Esophagus muscularis mucosa (tissue), 4 donors: ENCODE data around the gene IMPACT. TPM values are rescaled to one million over a fixed set of nuclear protein-coding genes. Genes with fewer than 3 reads are reported as not detected.

Experiments used
- DNase-seq: peaks from one replicate; pipeline ENCODE4 v3.0.0-alpha.2; 2017; ENCODE audit errors: extremely low spot score
- H3K27ac ChIP-seq, 4 donors: fragments of 200-600 bp; sonication (generic); replicated peaks in 1 of 4; 1 replicate in 3 of 4; 2 replicates in 1 of 4; pipeline ENCODE4 v1.5.1; 2016 to 2019; ENCODE audit warnings: mild to moderate bottlenecking in 1 of 4
- H3K27me3 ChIP-seq, 4 donors: fragments of 200-600 bp; sonication (generic); one replicate each; pipeline versions ENCODE4 v1.5.1 to v1.6.0; 2016 to 2019
- H3K36me3 ChIP-seq, 4 donors: fragments of 200-600 bp; sonication (generic); one replicate each; pipeline ENCODE4 v1.5.1; 2016 to 2019
- H3K4me1 ChIP-seq, 4 donors: fragments of 200-600 bp; sonication (generic); one replicate each; pipeline ENCODE4 v1.5.1; 2016 to 2019
- H3K4me3 ChIP-seq, 4 donors: fragments of 200-600 bp; sonication (generic); 1 replicate in 2 of 4; 2 replicates in 2 of 4; pipeline ENCODE4 v1.5.1; 2016 to 2019; ENCODE audit warnings: mild to moderate bottlenecking in 4 of 4, moderate library complexity in 1 of 4
- H3K9me3 ChIP-seq, 4 donors: fragments of 200-600 bp; sonication (generic); 1 replicate in 3 of 4; 2 replicates in 1 of 4; pipeline ENCODE4 v1.5.1; 2016 to 2019
- EP300 ChIP-seq: sonication (generic); formaldehyde crosslinking; IDR thresholded peaks from one replicate; pipeline ENCODE4 v1.6.1; 2017; ENCODE audit warnings: antibody characterized with exemption
- POLR2A ChIP-seq: fragments of 450-650 bp; IDR thresholded peaks from one replicate; pipeline ENCODE4 v1.6.1; 2017; ENCODE audit warnings: antibody characterized with exemption, moderate library complexity, mild to moderate bottlenecking, low read depth
- POLR2AphosphoS5 ChIP-seq, 2 donors: sonication (generic); formaldehyde crosslinking; IDR thresholded peaks; one replicate each; pipeline ENCODE4 v1.6.1; 2017; ENCODE audit warnings: antibody characterized with exemption in 2 of 2
- WGBS: methylation state at CpG from one replicate; pipeline ENCODE4 v1.1.5; 2018; 5-methylcytosine and 5-hydroxymethylcytosine counted together
- intact Hi-C: fragments of 100-400 bp; cut with DNase I; formaldehyde crosslinking; loops from one replicate; pipeline ENCODE4 v1.15.1; 2023
- total RNA-seq, 4 donors: library from RNA; depleted of rRNA; stranded (reverse); fragments of >200 nt; gene quantifications; one replicate each; pipeline versions ENCODE4 v1.1.0 to v1.2.1, GENCODE V29; 2016
- TF ChIP-seq, protein P1 (sequence below), 3 experiments: fragments of 200-600 bp in 2 of 3; fragments of 450-650 bp in 1 of 3; sonication (generic) in 2 of 3; IDR thresholded peaks; one replicate each; pipeline ENCODE4 v1.5.1; 2017 to 2019; ENCODE audit warnings: antibody characterized with exemption in 3 of 3, mild to moderate bottlenecking in 2 of 3, moderate library complexity in 1 of 3

IMPACT gene
- total RNA-seq, 4 donors from 2014 or later, result 16.2 to 18.5 (median 17.4) TPM

DNA sequence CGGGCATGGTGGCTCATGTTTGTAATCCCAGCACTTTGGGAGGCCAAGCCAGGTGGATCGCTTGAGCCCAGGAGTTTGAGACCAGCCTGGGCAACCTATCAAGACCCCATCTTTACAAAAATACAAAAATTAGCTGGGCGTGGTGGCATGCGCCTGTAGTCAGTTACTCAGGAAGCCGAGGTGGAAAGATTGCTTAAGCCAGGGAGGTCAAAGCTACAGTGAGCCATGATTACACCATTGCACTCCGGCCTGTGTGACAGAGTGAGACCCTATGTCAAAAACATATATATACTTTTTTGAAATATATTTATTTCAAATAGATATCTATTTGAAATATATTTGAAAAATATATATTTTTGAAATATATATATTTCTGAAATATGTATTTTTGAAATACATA lies 39.8 kb upstream of the IMPACT start:
- 93% methylated on average over 6 of the region's 6 CpGs for WGBS

DNA sequence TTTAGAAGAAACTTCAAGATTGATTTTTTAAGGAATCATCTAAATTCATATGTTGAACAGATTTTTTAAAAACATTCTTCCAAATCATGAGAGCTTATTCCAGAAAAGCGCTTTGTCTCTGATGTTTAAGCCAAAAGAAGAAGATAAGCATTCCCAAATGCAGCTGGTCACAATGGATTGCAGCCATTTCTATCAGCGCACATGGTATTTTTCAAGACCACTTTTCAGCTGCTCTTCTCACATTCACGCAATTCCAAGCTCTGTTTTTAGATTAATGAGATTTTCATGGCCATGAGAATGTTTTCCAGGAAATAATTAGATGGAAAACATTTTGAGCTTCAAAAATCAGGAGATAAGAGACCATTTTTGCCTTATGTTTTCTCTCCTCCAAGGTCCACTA lies 37.5 kb upstream of the IMPACT start:
- Histone ChIP-seq H3K9me3 (no peaks in the 10 kb centered on the region), H3K27me3 (no peaks in the 10 kb centered on the region), H3K4me3 (no peak overlapping the region), H3K27ac (no peak overlapping the region), H3K36me3 (no peaks in the 10 kb centered on the region), H3K4me1 (no peaks in the 10 kb centered on the region)
- 73% methylated on average over 3 of the region's 3 CpGs for WGBS
- DNase-seq, result no peak
- intact Hi-C loops, result no loop called here
- no peak for TF ChIP-seq EP300
- no peak for TF ChIP-seq POLR2AphosphoS5 (IDR thresholded peaks at IDR 0.05)
- TF ChIP-seq, protein P1, sequence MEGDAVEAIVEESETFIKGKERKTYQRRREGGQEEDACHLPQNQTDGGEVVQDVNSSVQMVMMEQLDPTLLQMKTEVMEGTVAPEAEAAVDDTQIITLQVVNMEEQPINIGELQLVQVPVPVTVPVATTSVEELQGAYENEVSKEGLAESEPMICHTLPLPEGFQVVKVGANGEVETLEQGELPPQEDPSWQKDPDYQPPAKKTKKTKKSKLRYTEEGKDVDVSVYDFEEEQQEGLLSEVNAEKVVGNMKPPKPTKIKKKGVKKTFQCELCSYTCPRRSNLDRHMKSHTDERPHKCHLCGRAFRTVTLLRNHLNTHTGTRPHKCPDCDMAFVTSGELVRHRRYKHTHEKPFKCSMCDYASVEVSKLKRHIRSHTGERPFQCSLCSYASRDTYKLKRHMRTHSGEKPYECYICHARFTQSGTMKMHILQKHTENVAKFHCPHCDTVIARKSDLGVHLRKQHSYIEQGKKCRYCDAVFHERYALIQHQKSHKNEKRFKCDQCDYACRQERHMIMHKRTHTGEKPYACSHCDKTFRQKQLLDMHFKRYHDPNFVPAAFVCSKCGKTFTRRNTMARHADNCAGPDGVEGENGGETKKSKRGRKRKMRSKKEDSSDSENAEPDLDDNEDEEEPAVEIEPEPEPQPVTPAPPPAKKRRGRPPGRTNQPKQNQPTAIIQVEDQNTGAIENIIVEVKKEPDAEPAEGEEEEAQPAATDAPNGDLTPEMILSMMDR (IDR thresholded peaks at IDR 0.05), result no peak
- no peak for TF ChIP-seq POLR2A

More for the DNA sequence above, 39.8 kb upstream of the IMPACT start:
- TF ChIP-seq, protein P1 (IDR thresholded peaks at IDR 0.05), result no peak
- TF ChIP-seq POLR2A, result no peak
- no peak for TF ChIP-seq EP300
- no peak for TF ChIP-seq POLR2AphosphoS5 (IDR thresholded peaks at IDR 0.05)
- Histone ChIP-seq H3K27me3 (no peaks in the 10 kb centered on the region), H3K9me3 (no peaks in the 10 kb centered on the region), H3K4me3 (no peak overlapping the region), H3K36me3 (no peaks in the 10 kb centered on the region), H3K27ac (no peak overlapping the region), H3K4me1 (no peaks in the 10 kb centered on the region)
- intact Hi-C loops, result no loop called here
- no peak for DNase-seq

DNA sequence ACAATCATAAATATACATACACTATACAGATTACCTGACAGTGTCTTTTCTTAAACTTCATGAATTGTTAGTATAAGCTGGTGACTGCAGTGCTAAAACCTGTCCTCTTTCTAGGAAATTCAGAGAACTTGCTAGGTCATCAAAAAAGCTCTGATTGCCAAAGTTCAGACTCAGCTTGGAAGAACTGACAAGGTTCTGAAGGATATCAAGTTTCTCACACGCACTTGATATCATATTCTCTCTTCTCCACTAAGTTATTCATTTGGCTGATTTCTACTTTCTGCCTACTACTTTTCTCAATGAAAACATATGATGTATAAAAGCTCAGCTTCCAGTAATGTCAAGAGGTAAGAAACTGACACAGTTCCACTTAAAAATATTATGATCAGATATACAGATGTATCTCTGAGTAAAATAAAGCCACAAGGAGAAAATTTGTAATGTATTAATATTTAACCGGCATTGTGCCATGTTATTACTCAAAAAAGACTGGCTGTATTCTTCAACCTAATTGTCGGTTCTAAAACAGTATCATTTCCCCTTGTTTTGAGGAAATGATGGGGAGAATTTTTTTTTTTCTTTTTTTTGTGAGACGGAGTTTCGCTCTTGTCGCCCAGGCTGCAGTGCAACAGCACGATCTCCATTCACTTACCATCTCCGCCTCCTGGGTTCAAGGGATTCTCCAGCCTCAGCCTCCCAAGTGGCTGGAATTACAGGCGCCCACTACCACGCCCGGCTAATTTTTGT lies 31.2 kb upstream of the IMPACT start:
- intact Hi-C loops, result no loop called here
- DNase-seq, result no peak
- Histone ChIP-seq H3K4me3 (no peak overlapping the region), H3K4me1 (peaks cover 6 to 16% (median 14%) of the 10 kb centered on the region in 4 donors), H3K9me3 (no peaks in the 10 kb centered on the region), H3K36me3 (no peaks in the 10 kb centered on the region), H3K27ac (no peak overlapping the region), H3K27me3 (no peaks in the 10 kb centered on the region)
- TF ChIP-seq, protein P1 (IDR thresholded peaks at IDR 0.05), result no peak
- TF ChIP-seq EP300 (no peak), POLR2A (no peak), POLR2AphosphoS5 (IDR thresholded peaks at IDR 0.05) (no peak)
- 75% methylated on average over 11 of the region's 11 CpGs for WGBS

DNA sequence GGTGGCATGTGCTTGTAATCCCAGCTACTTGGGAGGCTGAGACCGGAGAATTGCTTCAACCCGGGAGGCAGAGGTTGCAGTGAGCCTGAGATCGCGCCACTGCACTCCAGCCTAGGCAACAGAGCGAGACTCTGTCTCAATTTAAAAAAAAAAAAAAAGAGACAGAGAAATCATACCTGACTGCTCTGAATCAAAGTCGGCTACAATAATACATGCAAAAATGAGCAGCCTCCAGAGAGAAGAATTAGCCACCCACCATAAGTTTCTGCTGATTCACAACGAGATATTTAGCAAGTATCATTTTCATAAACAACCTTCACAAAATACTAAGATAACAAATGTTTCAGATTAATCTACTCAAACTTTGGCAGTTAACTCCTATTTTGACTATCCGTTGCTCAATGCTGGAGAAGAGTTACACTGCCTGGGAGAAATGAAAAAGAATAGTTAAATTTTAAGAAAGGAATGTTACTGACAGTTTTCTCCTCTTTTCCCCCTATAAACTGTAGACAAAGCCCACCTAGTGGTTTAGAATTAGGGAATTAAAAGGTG lies 30.3 kb upstream of the IMPACT start:
- WGBS, result 82% methylated on average over 8 of the region's 8 CpGs
- intact Hi-C loops, result no loop called here
- Histone ChIP-seq H3K4me1 (peaks cover 6 to 16% (median 14%) of the 10 kb centered on the region in 4 donors), H3K36me3 (no peaks in the 10 kb centered on the region), H3K27me3 (no peaks in the 10 kb centered on the region), H3K27ac (no peak overlapping the region), H3K9me3 (no peaks in the 10 kb centered on the region), H3K4me3 (no peak overlapping the region)
- no peak for DNase-seq
- TF ChIP-seq EP300 (no peak), POLR2A (no peak), POLR2AphosphoS5 (IDR thresholded peaks at IDR 0.05) (no peak)
- TF ChIP-seq, protein P1 (IDR thresholded peaks at IDR 0.05), result no peak
